HepG2 (cell line): ENCODE results near the gene WBP1. TPM values are rescaled to one million over a fixed set of nuclear protein-coding genes. Genes with fewer than 3 reads are reported as not detected.
A peak's percentile ranks its signal among the peaks of the same experiment; 100 is the strongest.

Experiments used
- FOXP1 ChIP-seq, 2 experiments: fragments of 450-650 bp in 1 of 2; IDR thresholded peaks; 2 replicates each; pipeline ENCODE4 v1.6.1; 2017 to 2018; ENCODE audit warnings: antibody characterized with exemption in 1 of 2
- HOXA3 ChIP-seq: sonication (generic); formaldehyde crosslinking; IDR thresholded peaks from 2 replicates; pipeline ENCODE4 v1.5.0; 2020; ENCODE audit warnings: missing genetic modification reagents
- IRF2 ChIP-seq: IDR thresholded peaks from 2 replicates; pipeline ENCODE4 v1.6.1; 2018; ENCODE audit warnings: missing genetic modification reagents, missing compliant biosample characterization
- KLF6 ChIP-seq: IDR thresholded peaks from 2 replicates; pipeline ENCODE4 v1.8.0; 2016; ENCODE audit warnings: missing biosample characterization, missing genetic modification reagents
- KLF9 ChIP-seq: IDR thresholded peaks from 2 replicates; pipeline ENCODE4 v1.6.1; 2016; ENCODE audit warnings: low read depth
- NONO ChIP-seq, 2 experiments: fragments of 450-650 bp in 1 of 2; sonication (generic) in 1 of 2; formaldehyde crosslinking in 1 of 2; IDR thresholded peaks in 1 of 2; conservative IDR thresholded peaks in 1 of 2; 2 replicates each; pipeline versions ENCODE4 v1.6.1 to v1.8.0; 2017 to 2022; ENCODE audit warnings: mild to moderate bottlenecking in 1 of 2, missing genetic modification reagents in 1 of 2, moderate library complexity in 1 of 2
- NR2C2 ChIP-seq: sonication (generic); formaldehyde crosslinking; IDR thresholded peaks from 2 replicates; pipeline ENCODE4 v1.4.0; 2020; ENCODE audit warnings: missing genetic modification reagents, mild to moderate bottlenecking, moderate library complexity, borderline replicate concordance
- SALL1 ChIP-seq: sonication (generic); formaldehyde crosslinking; IDR thresholded peaks from 2 replicates; pipeline ENCODE4 v1.8.0; 2022; ENCODE audit warnings: mild to moderate bottlenecking, missing genetic modification reagents
- TBX3 ChIP-seq: fragments of 450-650 bp; IDR thresholded peaks from 2 replicates; pipeline ENCODE4 v1.6.1; 2017; ENCODE audit warnings: antibody characterized with exemption, mild to moderate bottlenecking, inconsistent platforms, borderline replicate concordance
- THAP9 ChIP-seq: sonication (generic); formaldehyde crosslinking; IDR thresholded peaks from 2 replicates; pipeline ENCODE4; 2020; ENCODE audit warnings: missing genetic modification reagents, mild to moderate bottlenecking, borderline replicate concordance
- USF2 ChIP-seq, 2 experiments: sonication (generic) in 1 of 2; formaldehyde crosslinking in 1 of 2; IDR thresholded peaks; 2 replicates each; pipeline versions ENCODE4 v1.5.1 to v1.6.1; 2011 to 2020; ENCODE audit warnings: borderline replicate concordance in 1 of 2, low read depth in 1 of 2, low read length in 1 of 2, mild to moderate bottlenecking in 1 of 2, missing genetic modification reagents in 1 of 2, moderate library complexity in 1 of 2
- YEATS4 ChIP-seq: sonication (generic); formaldehyde crosslinking; IDR thresholded peaks from 2 replicates; pipeline ENCODE4 v1.4.0; 2020; ENCODE audit warnings: missing genetic modification reagents, borderline replicate concordance
- ZFP1 ChIP-seq: IDR thresholded peaks from 2 replicates; pipeline ENCODE4 v1.6.1; 2016
- ZGPAT ChIP-seq: IDR thresholded peaks from 2 replicates; pipeline ENCODE4 v1.6.1; 2016; ENCODE audit warnings: mild to moderate bottlenecking
- ZMAT3 ChIP-seq: sonication (generic); formaldehyde crosslinking; conservative IDR thresholded peaks from 2 replicates; pipeline ENCODE4 v1.7.0; 2021; ENCODE audit warnings: missing genetic modification reagents
- ZNF556 ChIP-seq: sonication (generic); formaldehyde crosslinking; IDR thresholded peaks from 2 replicates; pipeline ENCODE4 v1.4.0; 2020; ENCODE audit warnings: mild to moderate bottlenecking, missing genetic modification reagents, borderline replicate concordance
- ZNF598 ChIP-seq: sonication (generic); formaldehyde crosslinking; IDR thresholded peaks from 2 replicates; pipeline ENCODE4 v1.5.1; 2020; ENCODE audit warnings: mild to moderate bottlenecking, missing genetic modification reagents, borderline replicate concordance
- ZSCAN12 ChIP-seq: sonication (generic); formaldehyde crosslinking; IDR thresholded peaks from 2 replicates; pipeline ENCODE4 v1.9.0; 2021; ENCODE audit warnings: mild to moderate bottlenecking, missing genetic modification reagents
- polyA plus RNA-seq, 8 experiments: library from polyadenylated mRNA; depleted of rRNA in 3 of 8; stranded (reverse) in 7 of 8; unstranded in 1 of 8; fragments of >200 nt; fragmentation: Illumina TruSeq in 4 of 8; extraction: Trizol in 4 of 8; gene quantifications; 2 replicates each; pipeline versions ENCODE4 v1.2.1 to v1.2.3, GENCODE V29; 2011 to 2016; ENCODE audit warnings: low read depth in 4 of 8, missing spikeins in 1 of 8, mixed read lengths in 1 of 8; ENCODE audit not compliant: insufficient read depth in 1 of 8
- total RNA-seq, 5 experiments: library from RNA; depleted of rRNA; stranded (reverse); fragments of >200 nt; fragmentation: Illumina TruSeq; extraction: Trizol; gene quantifications; 2 replicates each; pipeline ENCODE4 v1.2.3, GENCODE V29; 2016; ENCODE audit warnings: low read depth in 1 of 5
- TF ChIP-seq, protein P1 (sequence below): sonication (generic); formaldehyde crosslinking; IDR thresholded peaks from 2 replicates; pipeline ENCODE4 v1.4.0; 2020; ENCODE audit warnings: missing genetic modification reagents, borderline replicate concordance

WBP1 gene
- total and polyA plus RNA-seq, 2 of the 13 experiments (the other 11 are each of a cell fraction or from before 2014, with no cell fraction given) = 38.8 to 85.7 TPM

DNA sequence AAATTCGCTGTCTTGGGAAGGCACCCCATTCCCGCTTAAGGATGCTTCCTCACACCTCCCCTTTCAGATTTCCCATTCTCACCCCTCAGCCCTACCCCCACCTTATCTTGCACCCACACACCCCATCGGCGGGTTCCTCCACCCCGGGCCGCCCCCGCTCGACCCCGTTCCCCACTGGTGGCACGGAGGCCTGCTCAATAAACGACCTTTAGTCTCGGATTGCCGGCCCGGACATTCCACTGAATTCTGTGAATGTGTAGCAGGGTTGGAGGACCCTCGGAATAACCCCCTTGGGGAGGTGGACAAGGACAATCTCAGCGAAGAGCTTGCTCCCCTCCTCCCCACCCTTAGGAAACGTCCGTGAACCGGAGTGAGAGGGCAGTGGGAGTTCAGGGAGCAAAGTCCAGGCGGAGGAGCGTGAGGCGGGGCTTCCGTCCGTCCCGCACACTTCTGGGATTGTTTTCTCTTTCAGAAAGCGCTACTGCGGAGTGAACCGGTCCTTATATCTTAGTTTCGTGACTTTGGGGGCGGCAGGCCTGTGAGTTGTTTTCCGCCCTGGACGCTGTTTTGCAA lies 44.0 kb downstream of the WBP1 start (continued):
- TF ChIP-seq, protein P1, sequence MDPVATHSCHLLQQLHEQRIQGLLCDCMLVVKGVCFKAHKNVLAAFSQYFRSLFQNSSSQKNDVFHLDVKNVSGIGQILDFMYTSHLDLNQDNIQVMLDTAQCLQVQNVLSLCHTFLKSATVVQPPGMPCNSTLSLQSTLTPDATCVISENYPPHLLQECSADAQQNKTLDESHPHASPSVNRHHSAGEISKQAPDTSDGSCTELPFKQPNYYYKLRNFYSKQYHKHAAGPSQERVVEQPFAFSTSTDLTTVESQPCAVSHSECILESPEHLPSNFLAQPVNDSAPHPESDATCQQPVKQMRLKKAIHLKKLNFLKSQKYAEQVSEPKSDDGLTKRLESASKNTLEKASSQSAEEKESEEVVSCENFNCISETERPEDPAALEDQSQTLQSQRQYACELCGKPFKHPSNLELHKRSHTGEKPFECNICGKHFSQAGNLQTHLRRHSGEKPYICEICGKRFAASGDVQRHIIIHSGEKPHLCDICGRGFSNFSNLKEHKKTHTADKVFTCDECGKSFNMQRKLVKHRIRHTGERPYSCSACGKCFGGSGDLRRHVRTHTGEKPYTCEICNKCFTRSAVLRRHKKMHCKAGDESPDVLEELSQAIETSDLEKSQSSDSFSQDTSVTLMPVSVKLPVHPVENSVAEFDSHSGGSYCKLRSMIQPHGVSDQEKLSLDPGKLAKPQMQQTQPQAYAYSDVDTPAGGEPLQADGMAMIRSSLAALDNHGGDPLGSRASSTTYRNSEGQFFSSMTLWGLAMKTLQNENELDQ (CRISPR knock-in tag) = peak; percentile 65; the same call in 1 of the 2 replicates
- TF ChIP-seq IRF2 (CRISPR knock-in tag) (no peak; the same call in 1 of the 2 replicates), ZFP1 (CRISPR knock-in tag) (0 out of 2 replicates have a peak, but pooled peaks have one; percentile 64), USF2 (IDR thresholded peaks at IDR 0.05; ENCODE audit: low read depth, low read length) (no peak), USF2 (CRISPR knock-in tag; IDR thresholded peaks at IDR 0.05; ENCODE audit: borderline replicate concordance) (no peak), ZMAT3 (CRISPR knock-in tag) (0 out of 2 replicates have a peak, but pooled peaks have one; percentile 63), NR2C2 (CRISPR knock-in tag) (peak; percentile 94), SALL1 (CRISPR knock-in tag) (peak; percentile 79), ZGPAT (CRISPR knock-in tag) (peak; percentile 49; the same call in 1 of the 2 replicates), ZSCAN12 (CRISPR knock-in tag) (no peak), TBX3 (peak; percentile 39; the same call in 1 of the 2 replicates), NONO (IDR thresholded peaks at IDR 0.05) (no peak), NONO (CRISPR knock-in tag; conservative IDR thresholded peaks at IDR 0.05) (peak; percentile 89), FOXP1 (IDR thresholded peaks at IDR 0.05) (no peak), FOXP1 (CRISPR knock-in tag; IDR thresholded peaks at IDR 0.05) (peak; percentile 56; the same call in 1 of the 2 replicates), HOXA3 (CRISPR knock-in tag) (peak; percentile 73; the same call in 1 of the 2 replicates), KLF9 (CRISPR knock-in tag) (peak; percentile 47; the same call in 1 of the 2 replicates), ZNF598 (no peak), THAP9 (CRISPR knock-in tag) (no peak), YEATS4 (CRISPR knock-in tag) (peak; percentile 86; the same call in 1 of the 2 replicates), KLF6 (CRISPR knock-in tag) (peak; percentile 77), ZNF556 (CRISPR knock-in tag) (peak; percentile 13; the same call in 1 of the 2 replicates)
